Epithelial cell of proximal tubule (primary cell): ENCODE results near the gene MYBPH. TPM values are rescaled to one million over a fixed set of nuclear protein-coding genes. Genes with fewer than 3 reads are reported as not detected.

Experiments used
- DNase-seq: peaks from one replicate; pipeline ENCODE4 v3.0.0-alpha.2; 2011; ENCODE audit warnings: low read depth
- H3K4me3 ChIP-seq: 2 replicates; pipeline ENCODE4 v1.5.1; 2011; ENCODE audit warnings: low read depth, mild to moderate bottlenecking, low read length
- CTCF ChIP-seq: conservative IDR thresholded peaks from 2 replicates; pipeline ENCODE4 v1.5.1; 2012; ENCODE audit warnings: low read depth, mild to moderate bottlenecking, low read length
- total RNA-seq: library from RNA; depleted of rRNA; stranded (reverse); fragments of >200 nt; gene quantifications from 2 replicates; pipeline ENCODE4 v1.2.3, GENCODE V29; 2015

The MYBPH gene
- total RNA-seq, 1 donor from 2014 or later = not detected

- DNase-seq = no peak
- peak; percentile 55 for TF ChIP-seq CTCF
Measured at GRCh38 chr1:203217139-203217655, 41.6 kb upstream of the MYBPH start.

GRCh38 chr1:203216274-203217138 lies 40.9 kb upstream of the MYBPH start:
- no peak for DNase-seq
- peak; percentile 67 for TF ChIP-seq CTCF
- H3K4me3 ChIP-seq = no peak overlapping the region

More at GRCh38 chr1:203217139-203217655, 41.6 kb upstream of the MYBPH start:
- no peak overlapping the region for H3K4me3 ChIP-seq

GRCh38 chr1:203215573-203215972 lies 39.9 kb upstream of the MYBPH start:
- no peak for DNase-seq
- TF ChIP-seq CTCF = no peak
- no peak overlapping the region for H3K4me3 ChIP-seq

- no peak overlapping the region for H3K4me3 ChIP-seq
- no peak for DNase-seq
- no peak for TF ChIP-seq CTCF
Measured at GRCh38 chr1:203214871-203215270, 39.2 kb upstream of the MYBPH start.

DNA sequence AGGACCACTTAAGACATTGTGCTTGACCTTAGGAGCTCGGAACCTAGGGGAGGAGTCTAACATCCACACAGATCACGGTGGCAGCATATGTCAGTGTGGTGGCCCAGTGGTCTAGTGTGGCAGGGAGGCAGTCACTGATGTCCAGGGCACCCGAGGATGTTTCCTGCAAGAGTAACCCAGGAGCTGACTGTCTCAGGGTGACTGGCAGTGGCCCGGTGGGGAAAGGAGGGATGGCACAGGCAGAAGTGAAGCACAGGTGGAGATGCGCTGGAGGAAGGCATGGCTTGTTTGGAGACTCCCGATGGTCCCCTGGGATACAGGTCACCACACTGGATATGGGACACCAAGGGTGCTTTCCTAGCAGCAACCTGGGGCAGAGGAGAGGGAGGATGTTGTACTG lies 37.5 kb upstream of the MYBPH start:
- no peak for DNase-seq
- no peak for TF ChIP-seq CTCF
- no peak overlapping the region for H3K4me3 ChIP-seq

GRCh38 chr1:203211812-203212211 lies 36.2 kb upstream of the MYBPH start:
- no peak for DNase-seq
- H3K4me3 ChIP-seq = no peak overlapping the region
- no peak for TF ChIP-seq CTCF
